NCI-H524 treated with DMSO at 0.1 percent for 48 hours (cell line): ENCODE data around the gene OR4K15.
"Not testable (repeated sequence)": the region's sequence is repeated elsewhere in the genome, so short reads cannot be mapped to it uniquely, and the experiment has no call there.

Source experiments
- DNase-seq: peaks from one replicate; lab custom pipeline; 2025; lab: John Stamatoyannopoulos, UW

Gene OR4K15

GRCh38 chr14:19975291-19975690 lies at the start of gene OR4K15:
Gene OR4K15 (plus strand): TSS chr14:19975591. CDS start chr14:19975591, 0 bp downstream.
- DNase-seq = no peak

DNA sequence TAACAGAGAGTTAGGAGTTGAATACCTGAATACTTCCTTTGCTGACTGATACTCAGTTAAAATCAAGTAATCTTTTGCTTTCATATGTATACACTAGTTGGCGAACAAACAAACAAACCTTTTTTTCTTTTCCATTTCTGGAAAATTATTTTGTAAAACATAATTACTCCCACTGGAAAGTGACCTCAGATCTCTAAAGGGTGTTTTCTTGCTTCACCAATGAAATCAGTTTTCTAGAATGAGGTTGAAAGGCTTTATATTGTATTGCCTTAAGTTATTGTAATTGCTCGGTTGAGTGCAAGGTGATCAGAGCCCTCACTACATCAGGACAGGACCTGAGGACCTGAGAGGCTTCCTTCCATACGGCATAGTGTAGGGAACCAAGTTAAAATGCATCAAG lies 44.8 kb upstream of the OR4K15 start, which contains the start of gene OR4K1:
TSS of gene OR4K1 (plus strand) at position 301 of the 400 bp plus-strand sequence. CDS start 4,750 bp downstream, outside the sequence.
- DNase-seq = no peak

GRCh38 chr14:19941668-19942067 lies 33.7 kb upstream of the OR4K15 start:
- DNase-seq = no peak

DNA sequence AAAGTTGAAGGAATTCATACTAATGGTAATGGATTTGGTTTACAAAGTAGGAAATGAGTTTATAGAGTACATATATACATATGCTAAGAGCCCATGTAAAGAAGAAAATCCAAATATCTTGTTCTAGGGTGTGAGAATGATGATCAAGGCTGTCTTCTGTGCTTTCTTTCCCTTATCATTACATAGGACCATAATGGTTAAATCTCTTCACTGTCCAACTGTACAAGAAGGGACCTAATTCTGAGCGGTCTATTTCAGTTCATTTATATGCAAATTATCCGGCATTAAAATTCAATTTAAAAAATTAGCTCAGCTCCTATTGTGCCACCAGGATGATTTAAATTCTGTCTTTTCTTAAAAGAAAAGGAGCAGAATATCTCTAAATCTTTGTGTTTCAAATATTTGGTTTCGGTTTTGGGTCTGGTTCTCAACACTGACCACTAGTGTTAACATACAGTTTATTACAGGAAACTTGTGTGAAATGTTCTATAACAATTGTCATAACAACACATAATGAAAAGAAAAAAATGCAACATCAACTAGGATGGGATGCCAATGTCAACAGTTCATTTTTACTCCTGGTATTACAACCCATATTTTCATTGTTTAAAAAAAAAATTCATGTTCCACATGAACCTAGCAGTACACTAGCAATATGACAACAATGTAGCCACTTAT lies 27.8 kb upstream of the OR4K15 start:
- DNase-seq = no peak

DNA sequence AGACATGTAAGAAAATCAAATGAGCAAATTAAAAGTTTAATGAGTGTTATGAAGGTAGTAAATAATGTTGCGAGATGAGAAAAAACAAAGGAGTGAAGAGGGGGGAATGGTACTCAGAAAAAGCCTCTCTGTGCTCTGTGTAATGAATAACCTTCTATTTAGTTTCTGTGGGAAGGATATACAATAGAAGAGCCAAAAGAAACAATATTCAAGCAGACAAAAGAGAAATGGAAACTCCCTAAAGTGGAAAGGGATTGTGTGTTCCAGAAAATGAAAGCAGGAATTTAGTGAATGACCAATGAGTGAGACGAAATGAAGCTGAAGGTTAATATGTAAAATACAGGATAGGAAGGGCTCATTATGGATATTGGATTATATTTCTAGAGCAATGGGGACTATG lies 26.2 kb upstream of the OR4K15 start:
- DNase-seq = no peak

- not testable (repeated sequence) for DNase-seq
These were observed 5.7 kb upstream of the OR4K15 start for GRCh38 chr14:19969735-19970134.

GRCh38 chr14:19974844-19975243 lies 547 bp upstream of the OR4K15 start:
- DNase-seq = no peak

DNA sequence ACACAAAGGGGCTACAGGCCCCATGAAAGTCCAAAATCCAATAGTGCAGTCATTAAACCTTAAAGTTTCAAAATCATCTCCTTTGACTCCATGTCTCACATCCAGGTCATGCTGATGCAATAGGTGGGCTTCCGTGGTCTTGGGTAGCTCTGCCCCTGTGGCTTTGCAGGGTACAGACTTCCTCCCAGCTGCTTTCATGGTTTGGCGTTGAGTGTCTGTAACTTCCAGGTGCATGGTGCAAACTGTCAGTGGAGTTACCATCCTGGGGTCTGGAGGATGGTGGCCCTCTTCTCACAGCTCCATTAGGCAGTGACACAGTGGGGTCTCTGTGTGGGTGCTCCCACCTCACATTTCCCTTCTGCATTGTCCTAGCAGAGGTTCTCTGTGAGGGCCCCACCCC lies 18.0 kb downstream of the OR4K15 start:
- DNase-seq = no peak

DNA sequence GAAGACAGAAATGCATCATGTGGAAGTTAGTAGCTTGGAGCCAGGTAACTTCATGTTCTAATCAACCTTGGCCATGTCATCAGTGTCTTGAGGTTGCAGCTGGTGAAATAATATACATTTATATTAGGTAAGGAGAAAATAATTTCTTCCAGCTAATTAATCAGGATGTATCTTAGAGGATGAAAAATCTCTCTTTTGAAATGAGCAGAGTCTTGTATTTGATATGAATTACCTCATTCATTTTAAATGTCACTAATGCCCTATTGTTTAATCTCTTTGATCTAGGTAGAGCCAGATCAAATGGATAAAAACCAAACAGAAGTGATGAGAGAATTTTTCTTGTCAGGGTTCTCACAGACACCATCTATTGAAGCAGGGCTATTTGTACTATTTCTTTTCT lies 26.5 kb downstream of the OR4K15 start, which contains the start of gene OR4Q2:
TSS of gene OR4Q2 (plus strand) at position 301 of the 400 bp plus-strand sequence.
- no peak for DNase-seq

DNA sequence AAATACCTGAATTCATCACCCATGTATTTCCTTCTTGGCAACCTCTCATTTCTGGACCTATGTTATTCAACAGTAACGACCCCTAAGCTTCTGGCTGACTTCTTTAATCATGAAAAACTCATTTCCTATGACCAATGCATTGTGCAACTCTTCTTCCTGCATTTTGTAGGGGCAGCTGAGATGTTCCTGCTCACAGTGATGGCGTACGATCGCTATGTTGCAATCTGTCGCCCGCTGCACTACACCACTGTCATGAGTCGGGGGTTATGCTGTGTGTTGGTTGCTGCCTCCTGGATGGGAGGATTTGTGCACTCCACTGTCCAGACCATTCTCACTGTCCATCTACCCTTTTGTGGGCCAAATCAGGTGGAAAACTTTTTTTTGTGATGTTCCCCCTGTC lies 26.9 kb downstream of the OR4K15 start:
- no peak for DNase-seq

DNA sequence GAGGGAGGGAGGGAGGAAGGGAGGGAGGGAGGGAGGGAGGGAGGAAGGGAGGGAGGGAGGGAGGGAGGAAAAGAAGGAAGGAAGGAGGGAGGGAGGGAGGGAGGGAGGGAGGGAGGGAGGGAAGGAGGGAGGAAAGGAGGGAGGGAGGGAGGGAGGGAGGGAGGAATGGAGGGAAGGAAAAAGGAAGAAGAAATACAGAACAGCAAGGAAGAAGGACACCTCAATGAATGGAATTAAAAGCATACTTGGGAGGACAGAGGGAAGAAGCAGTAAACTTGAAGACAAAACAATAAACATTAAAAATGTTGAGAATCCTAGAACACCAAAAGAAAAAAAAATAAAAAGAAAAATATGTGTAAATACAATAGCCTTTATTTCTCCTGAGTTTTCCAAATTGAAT lies 32.8 kb downstream of the OR4K15 start:
- DNase-seq = no peak

DNA sequence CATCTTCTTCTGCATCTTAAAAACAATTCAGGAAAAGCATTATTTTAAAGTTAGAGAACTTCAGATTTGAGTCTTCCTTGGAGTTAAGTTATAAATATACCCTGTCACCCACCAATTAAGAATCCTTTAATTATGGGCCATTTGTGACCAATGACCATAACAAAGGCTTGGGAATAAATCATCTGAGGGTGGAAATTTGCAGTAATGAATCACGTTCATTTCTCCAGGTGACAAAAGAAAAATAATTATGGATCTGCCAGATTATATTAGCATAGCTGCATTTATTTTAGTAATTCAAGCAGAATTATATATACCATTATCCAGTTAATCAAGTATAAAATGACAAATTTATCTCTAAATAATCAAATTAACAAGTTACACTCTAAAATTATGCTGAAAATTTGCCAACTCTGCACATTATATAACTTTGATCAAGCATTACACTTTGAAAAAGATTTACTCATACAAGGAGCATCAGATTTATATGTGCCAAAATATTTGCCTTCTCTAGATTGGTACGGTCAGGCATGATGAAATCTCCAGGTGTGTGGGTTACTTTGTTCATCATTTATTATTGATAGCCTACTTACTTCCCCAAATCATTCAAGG lies 44.0 kb downstream of the OR4K15 start, which contains the start of gene OR4K14:
TSS of gene OR4K14 (minus strand) at position 51 of the 609 bp plus-strand sequence. CDS start 4,114 bp downstream, outside the sequence.
- DNase-seq = no peak
